ENCODE results near the gene DRAXIN.

The DRAXIN gene

GRCh38 chr1:11764115-11764514 is 72.6 kb downstream of the DRAXIN start:
- DNase-seq (ENCODE audit: low spot score): no peak

- DNase-seq (ENCODE audit: low spot score): no peak
Measured at GRCh38 chr1:11764519-11764918, 73.0 kb downstream of the DRAXIN start.

GRCh38 chr1:11765661-11766428 is 74.3 kb downstream of the DRAXIN start:
- no peak for DNase-seq (ENCODE audit: low spot score)

GRCh38 chr1:11766429-11766776 is 74.9 kb downstream of the DRAXIN start:
- no peak for DNase-seq (ENCODE audit: low spot score)

DNA sequence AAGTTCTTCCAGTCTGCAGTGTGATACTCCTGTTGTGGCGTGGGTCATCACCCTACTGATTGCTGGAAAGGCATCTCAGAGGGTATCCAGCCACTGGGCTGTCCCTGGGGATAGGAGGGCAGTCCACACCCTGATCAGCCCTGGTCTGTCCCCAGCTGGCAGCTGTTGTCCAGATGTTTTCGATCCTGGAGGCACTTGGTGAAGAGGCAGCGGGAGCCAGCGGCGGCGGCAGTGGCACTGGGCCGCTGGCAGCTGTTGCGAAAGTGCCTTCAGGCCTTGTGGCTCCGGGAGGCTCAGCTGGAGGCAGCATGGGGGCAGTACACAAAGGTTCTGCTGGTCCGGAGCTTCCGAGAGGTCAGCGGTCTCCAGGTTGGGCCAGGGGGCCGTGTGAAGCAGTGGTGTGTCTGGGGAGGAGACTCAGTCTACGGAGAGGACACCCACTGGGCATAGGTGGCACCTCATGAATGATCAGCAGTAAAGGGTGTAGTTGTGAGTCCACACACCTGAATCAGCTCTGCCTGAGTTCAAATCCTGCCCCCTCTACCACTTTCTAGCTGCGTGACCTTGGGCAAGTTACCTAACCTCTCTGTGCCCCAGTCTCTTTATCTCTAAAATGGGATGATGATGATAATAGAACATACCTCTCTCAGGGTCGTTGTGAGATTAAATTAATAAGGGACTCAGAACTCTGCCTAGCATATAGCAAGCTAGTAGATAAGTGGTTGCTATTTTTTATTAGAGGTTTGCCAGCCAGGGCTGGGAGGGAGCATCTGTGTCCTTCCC is 76.6 kb downstream of the DRAXIN start:
- no peak for DNase-seq (ENCODE audit: low spot score)

- DNase-seq (ENCODE audit: low spot score): no peak
Measured at GRCh38 chr1:11768821-11769220, 77.3 kb downstream of the DRAXIN start.

GRCh38 chr1:11769274-11769673 is 77.8 kb downstream of the DRAXIN start:
- DNase-seq (ENCODE audit: low spot score): no peak

- no peak for DNase-seq (ENCODE audit: low spot score)
Measured at GRCh38 chr1:11770011-11770410, 78.5 kb downstream of the DRAXIN start.

DNA sequence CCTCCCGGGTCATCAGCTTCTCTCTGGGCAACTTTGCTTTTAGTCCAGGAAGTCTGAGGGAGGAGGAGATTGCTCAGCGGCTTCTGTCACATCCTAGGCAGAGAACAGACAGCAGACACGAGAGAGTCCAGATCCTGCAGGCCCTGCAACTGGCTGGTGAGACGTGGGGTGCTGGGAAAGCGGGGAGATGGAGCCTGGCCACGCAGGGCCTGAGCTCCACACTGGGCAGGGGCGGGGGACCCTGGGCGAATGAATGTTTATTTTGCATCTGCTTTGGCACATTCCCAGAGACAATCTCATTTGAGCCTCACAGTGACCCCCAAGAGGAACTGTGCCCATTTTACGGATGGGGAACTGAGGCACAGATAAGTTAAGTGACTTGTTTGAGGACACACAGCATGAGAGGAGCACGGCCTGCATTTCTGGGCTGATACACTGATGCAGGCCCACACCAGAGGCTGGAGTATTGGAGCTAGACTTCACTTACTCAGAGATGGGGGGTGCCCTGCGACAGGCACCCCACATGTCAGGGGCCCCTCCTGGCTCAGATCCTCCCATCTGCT is 80.1 kb downstream of the DRAXIN start:
- DNase-seq (ENCODE audit: low spot score): no peak

DNA sequence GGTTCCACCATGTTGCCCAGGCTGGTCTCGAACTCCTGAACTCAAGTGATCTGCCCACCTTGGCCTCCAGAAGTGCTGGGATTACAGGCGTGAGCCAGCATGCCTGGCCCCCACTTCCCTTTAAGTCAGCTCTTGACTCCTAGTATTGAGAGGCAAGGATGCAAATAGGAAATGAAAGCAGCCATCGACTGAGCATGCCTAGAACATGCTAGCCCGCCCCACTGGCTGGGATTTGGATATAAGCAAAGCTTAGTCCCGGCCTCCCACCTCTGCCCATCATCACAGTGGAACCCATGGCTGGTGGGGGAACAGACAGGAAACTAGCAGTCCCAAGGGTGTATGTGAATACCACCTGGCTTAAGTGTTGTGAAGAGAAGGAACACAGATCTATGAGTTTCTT is 80.9 kb downstream of the DRAXIN start:
- DNase-seq (ENCODE audit: low spot score): no peak

DNA sequence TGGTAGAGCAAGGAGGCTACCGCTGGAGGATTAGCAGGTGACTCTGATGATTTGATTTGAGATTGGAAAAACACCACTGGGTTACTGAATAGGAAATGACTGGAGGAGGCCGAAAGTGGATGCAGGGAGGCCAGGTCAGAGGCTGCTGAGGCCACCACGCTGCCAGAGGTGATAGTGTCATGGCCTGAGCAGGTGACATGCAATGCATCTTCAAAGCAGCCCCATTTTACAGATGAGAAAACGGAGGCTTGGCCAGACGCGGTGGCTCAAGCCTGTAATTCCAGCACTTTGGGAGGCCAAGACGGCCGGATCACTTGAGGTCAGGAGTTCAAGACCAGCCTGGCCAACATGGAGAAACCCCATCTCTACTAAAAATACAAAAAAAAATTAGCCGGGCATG is 83.2 kb downstream of the DRAXIN start:
- no peak for DNase-seq (ENCODE audit: low spot score)
